T-helper 1 cell (primary cell): ENCODE measurements around the gene RRP9.

ENCODE experiments used
- DNase-seq, 5 donors: peaks; one replicate each; pipeline ENCODE4 v3.0.0-alpha.2; 2012 to 2020

The RRP9 gene

GRCh38 chr3:51955893-51956770, 14.4 kb upstream of the RRP9 start:
- DNase-seq, result peak in 1 of 5 donors; percentile 34

- no peak for DNase-seq
These were observed 13.6 kb upstream of the RRP9 start, which contains the start of gene GPR62 for GRCh38 chr3:51955175-51955892. Gene GPR62, plus strand, starts transcription at chr3:51955381. Its CDS starts 272 bp downstream, at chr3:51955653.

- DNase-seq, result no peak
These were observed 13.0 kb upstream of the RRP9 start for GRCh38 chr3:51954713-51955112.

- no peak for DNase-seq
These were observed 12.4 kb upstream of the RRP9 start for GRCh38 chr3:51954105-51954504.

- no peak for DNase-seq
These were observed 11.7 kb upstream of the RRP9 start for GRCh38 chr3:51953445-51953844.

DNA sequence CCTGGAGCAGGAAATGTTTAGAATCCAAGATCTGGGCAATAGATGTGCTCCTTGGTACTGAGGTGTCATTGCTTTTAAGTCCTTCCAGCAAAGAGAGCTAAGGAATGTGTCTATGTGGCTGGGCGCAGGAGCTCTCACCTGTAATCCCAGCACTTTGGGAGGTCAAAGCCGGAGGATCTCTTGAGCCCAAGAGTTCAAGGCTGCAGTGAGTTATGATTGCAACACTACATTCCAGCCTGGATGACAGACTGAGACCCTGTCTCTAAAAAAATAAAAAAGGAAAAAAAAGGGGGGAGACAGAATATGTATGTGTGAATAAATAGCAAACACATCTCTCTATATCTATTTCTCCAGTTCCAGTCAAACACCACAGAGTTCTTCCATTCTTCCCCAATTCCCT, 9.2 kb upstream of the RRP9 start:
- no peak for DNase-seq

DNA sequence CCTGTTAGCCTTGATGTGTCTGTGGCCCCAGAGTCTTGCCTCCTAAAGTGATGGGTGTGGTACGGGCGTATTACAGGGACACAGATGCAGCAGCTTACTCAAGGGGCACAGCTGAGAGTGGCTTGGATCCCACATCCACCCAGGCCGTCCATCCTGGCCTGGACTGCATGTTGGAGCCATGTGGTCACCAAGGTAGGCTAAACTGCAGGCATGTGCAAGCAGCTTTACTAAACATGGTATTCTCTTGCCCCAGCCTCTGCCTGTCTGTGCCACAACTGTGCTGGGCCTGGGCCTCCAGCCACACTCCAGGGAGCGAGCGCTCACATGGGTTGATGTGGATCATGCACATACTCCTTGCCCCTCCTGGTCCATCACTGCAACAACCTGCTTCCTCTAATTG, 7.4 kb upstream of the RRP9 start:
- DNase-seq, result no peak

DNA sequence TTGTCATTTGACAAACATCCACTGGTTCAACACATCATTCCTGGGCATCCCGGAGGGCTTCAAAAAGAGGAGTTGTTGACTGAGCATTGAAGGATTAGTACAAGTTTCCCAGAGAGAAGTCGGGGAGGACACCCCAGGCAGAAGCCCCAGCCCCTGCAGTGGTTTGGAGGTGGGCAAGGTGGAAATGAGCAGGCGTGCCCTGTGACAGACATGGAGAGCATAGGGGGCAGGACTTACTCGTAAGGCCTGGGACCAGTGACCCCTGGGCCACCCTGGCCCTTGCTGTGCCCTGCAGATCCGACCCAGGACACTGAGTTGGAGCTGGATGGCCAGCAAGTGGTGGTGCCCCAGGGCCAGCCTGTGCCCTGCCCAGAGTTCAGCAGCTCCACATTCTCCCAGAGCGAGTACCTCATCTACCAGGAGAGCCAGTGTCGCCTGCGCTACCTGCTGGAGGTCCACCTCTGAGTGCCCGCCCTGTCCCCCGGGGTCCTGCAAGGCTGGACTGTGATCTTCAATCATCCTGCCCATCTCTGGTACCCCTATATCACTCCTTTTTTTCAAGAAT, 6.4 kb upstream of the RRP9 start:
- DNase-seq, result no peak

DNA sequence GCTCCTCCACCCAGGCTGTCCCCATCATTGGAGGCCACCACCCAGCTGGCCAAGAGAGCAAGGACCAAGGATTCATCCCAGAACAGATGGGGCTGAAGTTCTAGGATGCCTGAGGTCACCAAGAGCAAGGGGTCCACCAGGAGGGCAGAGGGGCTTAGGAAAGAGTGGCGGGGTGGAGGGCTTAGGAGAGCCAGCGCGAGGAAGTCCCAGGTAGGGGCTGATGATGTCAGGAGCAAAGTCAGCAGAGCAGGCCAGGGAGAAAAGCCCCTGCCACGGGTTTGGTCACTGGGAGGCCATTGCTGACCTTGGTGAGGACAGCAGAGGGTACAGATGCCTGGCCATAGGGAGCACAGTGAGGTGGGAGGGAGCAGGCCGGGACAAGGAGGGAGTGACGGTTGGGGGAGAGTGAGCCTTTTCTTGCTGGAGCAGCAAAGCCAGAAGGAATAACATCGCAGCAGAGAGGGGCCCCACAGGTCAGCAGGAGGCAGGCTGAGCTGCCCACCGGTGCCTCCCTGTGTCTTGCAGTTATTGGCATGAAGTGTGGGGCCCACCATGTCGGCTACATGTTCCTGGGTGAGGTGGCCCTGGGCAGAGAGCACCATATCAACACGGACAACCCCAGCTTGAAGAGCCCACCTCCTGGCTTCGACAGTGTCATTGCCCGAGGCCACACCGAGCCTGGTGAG, 5.7 kb upstream of the RRP9 start:
- DNase-seq, result no peak

DNA sequence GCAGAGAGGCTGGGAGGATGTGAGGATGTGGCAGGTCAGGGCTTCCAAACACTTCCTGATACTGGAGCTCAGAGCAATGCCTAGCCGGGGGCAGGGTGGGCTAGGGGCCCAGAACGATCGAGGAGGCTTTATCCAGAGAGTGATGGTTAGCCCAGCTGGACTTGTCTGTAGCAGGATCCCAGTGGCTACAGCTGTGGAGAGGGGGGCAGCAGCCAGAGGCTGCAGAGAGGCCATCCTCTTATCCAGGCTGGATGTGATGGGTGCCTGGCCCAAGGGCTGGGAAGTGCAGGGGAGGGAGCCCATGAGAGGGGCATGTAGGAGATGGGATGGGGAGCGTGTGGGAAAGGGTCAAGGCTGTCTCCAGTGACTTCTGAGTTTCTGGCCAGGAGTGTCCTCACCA, 5.1 kb upstream of the RRP9 start:
- no peak for DNase-seq

- no peak for DNase-seq
These were observed 4.4 kb upstream of the RRP9 start for GRCh38 chr3:51945926-51946705.

GRCh38 chr3:51945031-51945840, 3.5 kb upstream of the RRP9 start:
- no peak for DNase-seq

DNA sequence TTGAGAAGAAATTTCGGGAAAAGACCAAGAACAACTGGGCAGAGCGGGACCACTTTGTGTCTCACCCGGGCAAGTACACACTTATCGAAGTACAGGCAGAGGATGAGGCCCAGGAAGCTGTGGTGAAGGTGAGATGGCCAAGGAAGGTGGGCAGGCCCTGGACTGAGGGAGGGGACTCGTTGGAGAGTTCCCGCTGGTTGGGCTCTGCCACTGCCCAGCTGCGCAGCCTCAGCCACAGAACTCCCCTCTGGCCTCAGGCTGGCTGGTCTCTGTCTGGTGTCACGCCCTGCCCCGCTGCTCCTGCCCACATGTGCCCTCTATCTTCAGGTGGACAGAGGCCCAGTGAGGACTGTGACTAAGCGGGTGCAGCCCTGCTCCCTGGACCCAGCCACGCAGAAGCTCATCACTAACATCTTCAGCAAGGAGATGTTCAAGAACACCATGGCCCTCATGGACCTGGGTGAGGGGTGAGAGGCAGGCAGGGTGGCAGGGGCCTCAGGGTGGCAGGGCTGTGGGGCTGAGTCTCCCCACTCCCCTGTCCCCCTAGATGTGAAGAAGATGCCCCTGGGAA, 2.8 kb upstream of the RRP9 start:
- no peak for DNase-seq

- DNase-seq, result no peak
These were observed 2.0 kb upstream of the RRP9 start for GRCh38 chr3:51943451-51944391.

DNA sequence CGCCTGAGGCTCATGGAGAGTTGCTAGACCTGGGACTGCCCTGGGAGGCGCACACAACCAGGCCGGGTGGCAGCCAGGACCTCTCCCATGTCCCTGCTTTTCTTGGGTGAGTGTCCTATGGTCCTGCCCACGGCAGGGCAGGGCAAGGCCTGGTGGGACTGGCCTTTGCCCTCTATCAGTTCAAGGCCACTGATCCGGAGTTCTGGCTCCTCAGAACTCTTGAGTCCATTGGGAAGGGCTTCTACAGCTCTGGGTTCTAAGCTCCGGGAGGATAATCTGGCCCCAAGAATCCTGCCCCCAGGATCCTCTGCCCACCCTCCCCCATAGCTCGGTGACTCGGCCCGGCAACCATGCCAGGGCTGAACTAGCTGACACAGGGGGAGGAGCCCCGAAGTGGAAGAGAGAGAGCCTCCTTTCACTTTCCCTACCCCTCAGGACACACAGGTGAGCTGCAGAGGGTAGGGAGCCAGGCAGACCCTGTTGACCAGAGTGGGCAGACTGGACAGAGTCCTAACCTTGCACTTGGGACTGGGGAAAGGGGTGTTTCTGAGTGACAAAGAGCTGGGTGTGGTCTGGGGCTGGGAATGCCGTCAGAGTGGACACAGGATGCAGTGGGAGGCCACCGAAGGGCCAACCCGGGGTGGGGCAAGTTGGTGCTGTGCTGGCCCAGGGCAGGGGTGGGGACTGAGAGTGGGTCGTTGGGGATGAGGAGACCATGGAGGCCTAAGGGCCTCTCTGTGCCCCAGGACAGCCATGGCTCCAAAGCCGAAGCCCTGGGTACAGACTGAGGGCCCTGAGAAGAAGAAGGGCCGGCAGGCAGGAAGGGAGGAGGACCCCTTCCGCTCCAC, 1.1 kb upstream of the RRP9 start:
- peak in 3 of 5 donors; percentile 32 to 54 (median 35) for DNase-seq

DNA sequence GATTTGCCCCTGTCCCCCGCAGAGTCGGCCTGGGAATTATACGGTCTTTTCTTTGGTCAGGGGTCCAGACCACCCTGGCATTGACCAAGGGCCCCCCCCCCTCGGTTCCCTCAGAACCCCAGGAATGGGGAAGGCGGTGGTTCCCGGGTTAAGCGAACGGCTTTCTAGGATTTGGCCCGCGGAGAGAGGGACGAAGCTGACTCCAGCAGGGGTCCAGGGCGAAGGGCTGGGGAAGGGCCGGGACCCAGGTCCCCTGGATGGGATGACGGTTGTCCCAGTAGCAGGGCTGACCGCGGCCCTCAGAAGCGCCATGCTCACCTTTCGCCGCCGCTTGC, 274 bp downstream of the RRP9 start:
- DNase-seq, result no peak

GRCh38 chr3:51940648-51941462, 849 bp downstream of the RRP9 start:
- DNase-seq, result no peak
